Spleen (tissue), 7 donors: Measurements from ENCODE around the gene IQSEC3.
"Not testable (repeated sequence)": the region's sequence is repeated elsewhere in the genome, so short reads cannot be mapped to it uniquely, and the experiment has no call there.

Experiments
- CTCF ChIP-seq, 11 experiments: fragments of 200-600 bp in 7 of 11; fragments of 450-650 bp in 4 of 11; sonication (generic) in 4 of 11; IDR thresholded peaks in 8 of 11; conservative IDR thresholded peaks in 3 of 11; 1 replicate in 7 of 11; 2 replicates in 4 of 11; pipeline versions ENCODE4 v1.4.0 to v1.8.0; 2016 to 2021; ENCODE audit warnings: antibody characterized with exemption in 11 of 11, inconsistent platforms in 4 of 11, mild to moderate bottlenecking in 1 of 11
- POLR2A ChIP-seq, 3 donors: fragments of 450-650 bp; IDR thresholded peaks; one replicate each; pipeline ENCODE4 v1.5.1; 2017; ENCODE audit warnings: antibody characterized with exemption in 3 of 3, mild to moderate bottlenecking in 1 of 3
- POLR2AphosphoS5 ChIP-seq, 3 donors: sonication (generic); formaldehyde crosslinking; IDR thresholded peaks; one replicate each; pipeline ENCODE4 v1.5.1; 2017; ENCODE audit warnings: antibody characterized with exemption in 3 of 3
- donor health status: DM: no; HTN: no; CAD: no; lungs with moderate emphysema.
- donor health status: DM: no; HTN: no; CAD: no.
- donor health status: DM: no; HTN: no; CAD: no.

DNA sequence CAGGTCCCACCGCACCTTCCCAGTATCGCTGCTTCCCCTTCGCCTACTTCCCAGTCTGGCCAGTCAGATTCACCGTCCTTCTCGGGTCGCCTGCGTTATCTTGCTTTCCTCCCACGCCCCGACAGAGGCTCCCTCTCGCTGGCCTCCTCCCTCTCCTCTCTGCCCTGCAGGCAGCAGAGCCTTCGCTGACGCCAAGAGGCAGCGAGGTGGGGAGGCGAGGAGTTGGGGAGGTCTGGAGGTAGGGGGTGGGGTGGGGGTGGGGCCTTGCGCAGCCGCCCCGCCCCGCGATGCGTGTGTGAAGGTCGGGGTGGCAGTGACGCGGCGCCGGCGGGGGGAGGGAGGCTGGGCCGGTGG, at the start of gene IQSEC3:
- not testable (repeated sequence) for TF ChIP-seq CTCF (IDR thresholded peaks at IDR 0.05 in 8 of 11, conservative IDR thresholded peaks at IDR 0.05 in 3 of 11); POLR2AphosphoS5 (IDR thresholded peaks at IDR 0.05); POLR2A (IDR thresholded peaks at IDR 0.05)
